ENCODE data around the gene DTNB.
"Not testable (repeated sequence)": the region's sequence is repeated elsewhere in the genome, so short reads cannot be mapped to it uniquely, and the experiment has no call there.

Gene DTNB

GRCh38 chr2:25677877-25678276, 4.5 kb upstream of the DTNB start:
- Histone ChIP-seq H3K4me3 (ENCODE audit: low read length) (no peak overlapping the region), H3K27me3 (replicated peaks; ENCODE audit: control insufficient read depth, insufficient read depth, low read length) (no peaks in the 10 kb centered on the region), H3K9me3 (ENCODE audit: control insufficient read depth, low read length) (no peaks in the 10 kb centered on the region), H3K36me3 (ENCODE audit: control insufficient read depth, insufficient read depth, low read length, severe bottlenecking) (no peaks in the 10 kb centered on the region), H3K4me1 (ENCODE audit: control insufficient read depth, insufficient read depth, low read length) (no peaks in the 10 kb centered on the region), H3K9ac (ENCODE audit: low read length) (no peak overlapping the region)
- no peak for DNase-seq (ENCODE audit: low read depth)

- peak overlapping the region; percentile 83 for H3K4me3 ChIP-seq (ENCODE audit: low read length)
- DNase-seq (ENCODE audit: low read depth), result no peak
- H3K9me3 ChIP-seq (ENCODE audit: control insufficient read depth, low read length), result no peaks in the 10 kb centered on the region
- H3K36me3 ChIP-seq (ENCODE audit: control insufficient read depth, insufficient read depth, low read length, severe bottlenecking), result no peaks in the 10 kb centered on the region
- no peaks in the 10 kb centered on the region for H3K27me3 ChIP-seq (replicated peaks; ENCODE audit: control insufficient read depth, insufficient read depth, low read length)
- peaks cover 13% of the 10 kb centered on the region for H3K4me1 ChIP-seq (ENCODE audit: control insufficient read depth, insufficient read depth, low read length)
- peak overlapping the region; percentile 60 for H3K9ac ChIP-seq (ENCODE audit: low read length)
Measured at GRCh38 chr2:25674077-25674362, 643 bp upstream of the DTNB start.

- Histone ChIP-seq H3K9me3 (ENCODE audit: control insufficient read depth, low read length) (no peaks in the 10 kb centered on the region), H3K4me1 (ENCODE audit: control insufficient read depth, insufficient read depth, low read length) (peaks cover 13% of the 10 kb centered on the region), H3K9ac (ENCODE audit: low read length) (peak overlapping the region; percentile 84), H3K27me3 (replicated peaks; ENCODE audit: control insufficient read depth, insufficient read depth, low read length) (no peaks in the 10 kb centered on the region), H3K36me3 (ENCODE audit: control insufficient read depth, insufficient read depth, low read length, severe bottlenecking) (no peaks in the 10 kb centered on the region), H3K4me3 (ENCODE audit: low read length) (peak overlapping the region; percentile 83)
- DNase-seq (ENCODE audit: low read depth), result peak; percentile 63
Measured at GRCh38 chr2:25672494-25673299, 680 bp downstream of the DTNB start.

- H3K27me3 ChIP-seq (replicated peaks; ENCODE audit: control insufficient read depth, insufficient read depth, low read length), result no peaks in the 10 kb centered on the region
- H3K9me3 ChIP-seq (ENCODE audit: control insufficient read depth, low read length), result no peaks in the 10 kb centered on the region
- no peak for DNase-seq (ENCODE audit: low read depth)
- H3K36me3 ChIP-seq (ENCODE audit: control insufficient read depth, insufficient read depth, low read length, severe bottlenecking), result no peaks in the 10 kb centered on the region
- H3K4me3 ChIP-seq (ENCODE audit: low read length), result no peak overlapping the region
- H3K4me1 ChIP-seq (ENCODE audit: control insufficient read depth, insufficient read depth, low read length), result peaks cover 13% of the 10 kb centered on the region
- H3K9ac ChIP-seq (ENCODE audit: low read length), result no peak overlapping the region
Measured at GRCh38 chr2:25671622-25672021, 1.8 kb downstream of the DTNB start.

- Histone ChIP-seq H3K36me3 (ENCODE audit: control insufficient read depth, insufficient read depth, low read length, severe bottlenecking) (no peaks in the 10 kb centered on the region), H3K4me3 (ENCODE audit: low read length) (no peak overlapping the region), H3K4me1 (ENCODE audit: control insufficient read depth, insufficient read depth, low read length) (peaks cover 14% of the 10 kb centered on the region), H3K9me3 (ENCODE audit: control insufficient read depth, low read length) (no peaks in the 10 kb centered on the region), H3K27me3 (replicated peaks; ENCODE audit: control insufficient read depth, insufficient read depth, low read length) (no peaks in the 10 kb centered on the region), H3K9ac (ENCODE audit: low read length) (no peak overlapping the region)
- DNase-seq (ENCODE audit: low read depth), result no peak
Measured at GRCh38 chr2:25669520-25669919, 3.9 kb downstream of the DTNB start.

GRCh38 chr2:25666218-25666617, 7.2 kb downstream of the DTNB start:
- Histone ChIP-seq H3K27me3 (replicated peaks; ENCODE audit: control insufficient read depth, insufficient read depth, low read length) (no peaks in the 10 kb centered on the region), H3K36me3 (ENCODE audit: control insufficient read depth, insufficient read depth, low read length, severe bottlenecking) (no peaks in the 10 kb centered on the region), H3K9ac (ENCODE audit: low read length) (no peak overlapping the region), H3K9me3 (ENCODE audit: control insufficient read depth, low read length) (no peaks in the 10 kb centered on the region), H3K4me3 (ENCODE audit: low read length) (no peak overlapping the region), H3K4me1 (ENCODE audit: control insufficient read depth, insufficient read depth, low read length) (peaks cover 4% of the 10 kb centered on the region)
- DNase-seq (ENCODE audit: low read depth), result no peak

- not testable (repeated sequence) for H3K36me3 ChIP-seq (ENCODE audit: control insufficient read depth, insufficient read depth, low read length, severe bottlenecking); DNase-seq (ENCODE audit: low read depth); H3K4me1 ChIP-seq (ENCODE audit: control insufficient read depth, insufficient read depth, low read length); H3K9ac ChIP-seq (ENCODE audit: low read length); H3K9me3 ChIP-seq (ENCODE audit: control insufficient read depth, low read length); H3K27me3 ChIP-seq (replicated peaks; ENCODE audit: control insufficient read depth, insufficient read depth, low read length); H3K4me3 ChIP-seq (ENCODE audit: low read length)
Measured at GRCh38 chr2:25665429-25665828, 7.9 kb downstream of the DTNB start.

GRCh38 chr2:25664965-25665307, 8.4 kb downstream of the DTNB start:
- H3K4me1 ChIP-seq (ENCODE audit: control insufficient read depth, insufficient read depth, low read length), result peaks cover 4% of the 10 kb centered on the region
- H3K9ac ChIP-seq (ENCODE audit: low read length), result no peak overlapping the region
- DNase-seq (ENCODE audit: low read depth), result no peak
- no peaks in the 10 kb centered on the region for H3K27me3 ChIP-seq (replicated peaks; ENCODE audit: control insufficient read depth, insufficient read depth, low read length)
- H3K4me3 ChIP-seq (ENCODE audit: low read length), result no peak overlapping the region
- no peaks in the 10 kb centered on the region for H3K36me3 ChIP-seq (ENCODE audit: control insufficient read depth, insufficient read depth, low read length, severe bottlenecking)
- H3K9me3 ChIP-seq (ENCODE audit: control insufficient read depth, low read length), result no peaks in the 10 kb centered on the region

GRCh38 chr2:25664183-25664964, 9.0 kb downstream of the DTNB start:
- no peaks in the 10 kb centered on the region for H3K9me3 ChIP-seq (ENCODE audit: control insufficient read depth, low read length)
- DNase-seq (ENCODE audit: low read depth), result peak; percentile 73
- H3K4me3 ChIP-seq (ENCODE audit: low read length), result no peak overlapping the region
- H3K9ac ChIP-seq (ENCODE audit: low read length), result no peak overlapping the region
- no peaks in the 10 kb centered on the region for H3K36me3 ChIP-seq (ENCODE audit: control insufficient read depth, insufficient read depth, low read length, severe bottlenecking)
- H3K27me3 ChIP-seq (replicated peaks; ENCODE audit: control insufficient read depth, insufficient read depth, low read length), result no peaks in the 10 kb centered on the region
- peaks cover 4% of the 10 kb centered on the region for H3K4me1 ChIP-seq (ENCODE audit: control insufficient read depth, insufficient read depth, low read length)

GRCh38 chr2:25655316-25655715, 18.1 kb downstream of the DTNB start:
- Histone ChIP-seq H3K27me3 (replicated peaks; ENCODE audit: control insufficient read depth, insufficient read depth, low read length) (no peaks in the 10 kb centered on the region), H3K36me3 (ENCODE audit: control insufficient read depth, insufficient read depth, low read length, severe bottlenecking) (no peaks in the 10 kb centered on the region), H3K9ac (ENCODE audit: low read length) (no peak overlapping the region), H3K4me1 (ENCODE audit: control insufficient read depth, insufficient read depth, low read length) (no peaks in the 10 kb centered on the region), H3K9me3 (ENCODE audit: control insufficient read depth, low read length) (no peaks in the 10 kb centered on the region), H3K4me3 (ENCODE audit: low read length) (no peak overlapping the region)
- DNase-seq (ENCODE audit: low read depth), result no peak

- peaks cover under 1% of the 10 kb centered on the region for H3K36me3 ChIP-seq (ENCODE audit: control insufficient read depth, insufficient read depth, low read length, severe bottlenecking)
- H3K9me3 ChIP-seq (ENCODE audit: control insufficient read depth, low read length), result no peaks in the 10 kb centered on the region
- no peak overlapping the region for H3K4me3 ChIP-seq (ENCODE audit: low read length)
- no peaks in the 10 kb centered on the region for H3K27me3 ChIP-seq (replicated peaks; ENCODE audit: control insufficient read depth, insufficient read depth, low read length)
- H3K4me1 ChIP-seq (ENCODE audit: control insufficient read depth, insufficient read depth, low read length), result no peaks in the 10 kb centered on the region
- DNase-seq (ENCODE audit: low read depth), result no peak
- no peak overlapping the region for H3K9ac ChIP-seq (ENCODE audit: low read length)
Measured at GRCh38 chr2:25654801-25655200, 18.6 kb downstream of the DTNB start.

All from adipocyte (in vitro differentiated cells).